ENCODE results near the gene OGFRL1. TPM values are rescaled to one million over a fixed set of nuclear protein-coding genes. Genes with fewer than 3 reads are reported as not detected.

The OGFRL1 gene
- total and polyA plus RNA-seq, 2 of the 4 experiments (the other 2 are of a cell fraction) = 5.4 to 5.7 TPM

DNA sequence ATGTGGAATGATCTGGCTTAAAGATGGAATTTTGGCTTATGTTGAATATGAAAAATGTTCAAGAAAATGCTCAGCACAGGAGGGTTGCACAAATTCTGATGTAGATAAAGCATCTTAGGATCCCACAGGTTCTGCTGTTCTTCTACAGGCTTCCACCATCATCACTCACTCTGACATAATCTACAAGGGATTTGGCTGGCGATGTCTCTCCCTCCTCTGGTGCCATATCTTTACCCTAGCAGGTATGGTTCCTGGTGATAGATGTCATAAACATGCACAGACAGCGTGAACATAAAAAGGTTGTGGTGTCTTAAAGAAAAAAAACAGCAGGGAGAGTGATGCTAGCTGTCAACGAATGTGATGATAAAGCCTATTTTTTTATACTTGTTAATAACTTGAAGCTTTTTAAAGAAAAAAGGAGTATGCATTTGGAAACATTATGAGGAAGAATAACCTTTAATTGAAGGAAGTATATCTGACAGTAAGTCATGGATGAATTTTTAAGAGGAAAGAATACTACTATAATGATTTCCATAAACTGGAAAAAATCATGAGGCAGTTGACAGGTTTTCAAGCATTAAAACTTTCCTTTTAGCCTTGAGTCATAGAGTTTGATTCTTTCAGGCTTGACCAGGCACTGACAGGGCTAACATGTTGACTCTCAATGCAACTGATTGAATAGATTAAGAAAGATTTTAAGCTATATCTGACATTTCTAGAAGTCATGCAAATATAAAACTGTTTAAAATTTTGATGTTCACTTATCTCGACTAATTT lies 50.1 kb downstream of the OGFRL1 start:
- POLR2A ChIA-PET (ENCODE audit: unreplicated experiment) = no interaction called here
- Histone ChIP-seq H4K5ac (ENCODE audit: low read depth, low read length) (no peak overlapping the region), H3K79me1 (ENCODE audit: low read depth in 1 of 2, low read length in 2 of 2) (peaks cover 3 to 8% of the 10 kb centered on the region in 2 experiments; a peak in 2 of 4 replicates), H3K4ac (ENCODE audit: low read depth, low read length) (no peak overlapping the region), H4K91ac (ENCODE audit: insufficient read depth, low read depth, low read length) (no peak overlapping the region), H2BK120ac (ENCODE audit: low read depth, low read length) (no peak overlapping the region), H3K9ac (ENCODE audit: low read depth, low read length) (no peak overlapping the region), H2BK15ac (ENCODE audit: low read depth, low read length) (no peak overlapping the region), H4K8ac (ENCODE audit: low read depth in 2 of 2, low read length in 2 of 2) (no peak overlapping the region), H3K56ac (ENCODE audit: extremely low read depth, insufficient read depth, low read length) (no peak overlapping the region), H3K14ac (replicated peaks; ENCODE audit: low read depth, low read length) (no peak overlapping the region), H2AFZ (replicated peaks; ENCODE audit: low read length, poor library complexity) (no peak overlapping the region), H4K20me1 (ENCODE audit: insufficient read depth, low read length) (no peaks in the 10 kb centered on the region), H3K4me2 (ENCODE audit: low read depth, low read length) (no peak overlapping the region), H2BK5ac (ENCODE audit: low read depth, low read length, poor library complexity, severe bottlenecking) (no peak overlapping the region), H2BK20ac (ENCODE audit: low read depth, low read length) (no peak overlapping the region), H3K4me3 (ENCODE audit: insufficient read depth, low read depth, low read length) (no peak overlapping the region), H3K23ac (ENCODE audit: low read depth, low read length) (no peak overlapping the region), H3K27ac (ENCODE audit: insufficient read depth, low read length) (no peak overlapping the region), H3K9me3 (ENCODE audit: control insufficient read depth, insufficient read depth, low read length) (no peaks in the 10 kb centered on the region), H3K4me1 (ENCODE audit: control insufficient read depth, insufficient read depth, low read length) (peaks cover 5% of the 10 kb centered on the region), H2AK9ac (replicated peaks; ENCODE audit: low read depth, low read length, poor library complexity) (no peak overlapping the region), H2AK5ac (ENCODE audit: low read depth, low read length) (no peak overlapping the region), H3K9me1 (ENCODE audit: insufficient read depth, low read length) (peaks cover 5% of the 10 kb centered on the region), H3K36me3 (ENCODE audit: control insufficient read depth, insufficient read depth, low read length) (no peaks in the 10 kb centered on the region), H3K18ac (ENCODE audit: low read depth, low read length) (no peak overlapping the region), H3K27me3 (ENCODE audit: control insufficient read depth, insufficient read depth, low read length) (no peaks in the 10 kb centered on the region)
- CTCF ChIA-PET = interaction anchor here (0.9 kb wide), 1 partner anchor 145 kb away, joined by 3 read pairs; no protein-coding TSS in a partner anchor
- intact Hi-C loops (cut with micrococcal nuclease) (no loop called here), dilution Hi-C loops (cut with HindIII; ENCODE audit: low sequenced_read_pairs, unreplicated experiment) (no loop called here), in situ Hi-C loops (cut with MboI; ENCODE audit: low sequenced_read_pairs) (no loop called here)
- ATAC-seq (ENCODE audit: low read depth) (no peak), DNase-seq (no peak)
- TF ChIP-seq CHD1 (IDR thresholded peaks at IDR 0.05; ENCODE audit: low read depth, low read length) (no peak), NFE2L2 (IDR thresholded peaks at IDR 0.05; ENCODE audit: low read depth, low read length) (no peak), CEBPB (IDR thresholded peaks at IDR 0.05; ENCODE audit: low read depth, low read length) (no peak), RFX5 (IDR thresholded peaks at IDR 0.05; ENCODE audit: low read depth, low read length) (no peak), ELK1 (IDR thresholded peaks at IDR 0.05; ENCODE audit: borderline replicate concordance, low read depth, low read length) (no peak), SMC3 (IDR thresholded peaks at IDR 0.05; ENCODE audit: low read depth, low read length) (no peak), BHLHE40 (IDR thresholded peaks at IDR 0.05; ENCODE audit: low read depth, low read length) (no peak), MXI1 (IDR thresholded peaks at IDR 0.05; ENCODE audit: borderline replicate concordance, low read depth, low read length) (no peak), MAZ (IDR thresholded peaks at IDR 0.05; ENCODE audit: borderline replicate concordance, low read depth, low read length) (no peak), RCOR1 (IDR thresholded peaks at IDR 0.05; ENCODE audit: insufficient replicate concordance, low read length) (no peak), RAD21 (IDR thresholded peaks at IDR 0.05; ENCODE audit: low read length) (no peak), FOS (IDR thresholded peaks at IDR 0.05; ENCODE audit: low read depth, low read length) (no peak), CTCF (conservative IDR thresholded peaks at IDR 0.05; ENCODE audit: low read depth, low read length) (no peak), MAFK (IDR thresholded peaks at IDR 0.05; ENCODE audit: low read depth, low read length) (no peak), POLR2A (IDR thresholded peaks at IDR 0.05; ENCODE audit: low read depth, low read length) (no peak)
- TF ChIP-seq, protein P1, sequence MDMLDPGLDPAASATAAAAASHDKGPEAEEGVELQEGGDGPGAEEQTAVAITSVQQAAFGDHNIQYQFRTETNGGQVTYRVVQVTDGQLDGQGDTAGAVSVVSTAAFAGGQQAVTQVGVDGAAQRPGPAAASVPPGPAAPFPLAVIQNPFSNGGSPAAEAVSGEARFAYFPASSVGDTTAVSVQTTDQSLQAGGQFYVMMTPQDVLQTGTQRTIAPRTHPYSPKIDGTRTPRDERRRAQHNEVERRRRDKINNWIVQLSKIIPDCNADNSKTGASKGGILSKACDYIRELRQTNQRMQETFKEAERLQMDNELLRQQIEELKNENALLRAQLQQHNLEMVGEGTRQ (IDR thresholded peaks at IDR 0.05; ENCODE audit: low read depth, low read length) = no peak
- no TSS peak for BruUV-seq (replicated peaks)
- no CpG with 5 or more reads among the region's 4 CpGs for WGBS, 2 experiments (ENCODE audit: extremely low coverage in 2 of 2, insufficient read length in 1 of 2)
